ENCODE data around the gene ABCA12.

DNA sequence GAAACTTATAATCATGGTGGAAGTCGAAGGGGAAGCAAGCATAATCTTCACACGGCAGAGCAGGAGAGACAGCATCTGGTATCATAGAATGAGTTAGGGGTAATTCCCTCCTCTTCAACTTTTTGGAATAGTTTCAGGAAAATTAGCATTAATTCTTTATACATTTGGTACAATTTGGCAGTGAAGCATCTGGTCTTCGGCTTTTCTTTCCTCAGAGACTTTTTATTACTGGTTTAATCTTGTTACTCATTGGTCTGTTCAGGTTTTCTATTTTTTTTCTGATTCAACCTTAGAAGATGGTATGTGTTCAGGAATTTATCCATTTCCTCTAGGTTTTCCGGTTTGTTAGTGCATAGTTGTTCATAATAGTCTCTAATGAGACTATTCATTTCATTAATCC lies 39.7 kb upstream of the ABCA12 start:
- TF ChIP-seq, protein P1, sequence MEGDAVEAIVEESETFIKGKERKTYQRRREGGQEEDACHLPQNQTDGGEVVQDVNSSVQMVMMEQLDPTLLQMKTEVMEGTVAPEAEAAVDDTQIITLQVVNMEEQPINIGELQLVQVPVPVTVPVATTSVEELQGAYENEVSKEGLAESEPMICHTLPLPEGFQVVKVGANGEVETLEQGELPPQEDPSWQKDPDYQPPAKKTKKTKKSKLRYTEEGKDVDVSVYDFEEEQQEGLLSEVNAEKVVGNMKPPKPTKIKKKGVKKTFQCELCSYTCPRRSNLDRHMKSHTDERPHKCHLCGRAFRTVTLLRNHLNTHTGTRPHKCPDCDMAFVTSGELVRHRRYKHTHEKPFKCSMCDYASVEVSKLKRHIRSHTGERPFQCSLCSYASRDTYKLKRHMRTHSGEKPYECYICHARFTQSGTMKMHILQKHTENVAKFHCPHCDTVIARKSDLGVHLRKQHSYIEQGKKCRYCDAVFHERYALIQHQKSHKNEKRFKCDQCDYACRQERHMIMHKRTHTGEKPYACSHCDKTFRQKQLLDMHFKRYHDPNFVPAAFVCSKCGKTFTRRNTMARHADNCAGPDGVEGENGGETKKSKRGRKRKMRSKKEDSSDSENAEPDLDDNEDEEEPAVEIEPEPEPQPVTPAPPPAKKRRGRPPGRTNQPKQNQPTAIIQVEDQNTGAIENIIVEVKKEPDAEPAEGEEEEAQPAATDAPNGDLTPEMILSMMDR (IDR thresholded peaks at IDR 0.05): no peak
- TF ChIP-seq POLR2A (IDR thresholded peaks at IDR 0.05): no peak
